Breast epithelium (tissue), 3 donors: ENCODE measurements around the gene CTF1.

Experiments used
- CTCF ChIP-seq, 3 donors: fragments of 450-650 bp; IDR thresholded peaks; one replicate each; pipeline ENCODE4 v1.5.1; 2016 to 2017; ENCODE audit warnings: antibody characterized with exemption in 3 of 3, mild to moderate bottlenecking in 3 of 3, moderate library complexity in 3 of 3
- POLR2AphosphoS5 ChIP-seq, 3 donors: sonication (generic); formaldehyde crosslinking; IDR thresholded peaks; one replicate each; pipeline ENCODE4 v1.6.1; 2017; ENCODE audit warnings: antibody characterized with exemption in 3 of 3

- TF ChIP-seq CTCF (IDR thresholded peaks at IDR 0.05) (no peak), POLR2AphosphoS5 (IDR thresholded peaks at IDR 0.05) (no peak)
Measured at GRCh38 chr16:30926937-30927788, 30.7 kb downstream of the CTF1 start.
